H1 (cell line): ENCODE results near the gene TASOR2. TPM values are rescaled to one million over a fixed set of nuclear protein-coding genes. Genes with fewer than 3 reads are reported as not detected.

ENCODE experiments used
- CEBPB ChIP-seq: IDR thresholded peaks from 2 replicates; pipeline ENCODE4 v1.6.1; 2012; ENCODE audit warnings: low read depth, low read length
- CHD7 ChIP-seq: fragments of 300-600 bp; sonication (generic); IDR thresholded peaks from 2 replicates; pipeline ENCODE4 v1.7.1; 2012; ENCODE audit warnings: low read length, moderate library complexity, mild to moderate bottlenecking, inconsistent platforms; ENCODE audit not compliant: insufficient replicate concordance
- EZH2 ChIP-seq: fragments of 200-600 bp; sonication (generic); IDR thresholded peaks from 2 replicates; pipeline ENCODE4 v1.7.1; 2012; ENCODE audit warnings: low read depth, mild to moderate bottlenecking, moderate library complexity, low read length, inconsistent platforms; ENCODE audit not compliant: severe bottlenecking
- HDAC2 ChIP-seq, 2 experiments: fragments of 300-600 bp in 1 of 2; sonication (generic) in 1 of 2; IDR thresholded peaks; 2 replicates each; pipeline ENCODE4 v1.6.1; 2011 to 2012; ENCODE audit warnings: low read depth in 2 of 2, low read length in 2 of 2, mild to moderate bottlenecking in 2 of 2, moderate library complexity in 2 of 2, borderline replicate concordance in 1 of 2, inconsistent platforms in 1 of 2
- PHF8 ChIP-seq: fragments of 200-600 bp; sonication (generic); conservative IDR thresholded peaks from 2 replicates; pipeline ENCODE4 v1.7.1; 2012; ENCODE audit warnings: low read depth, mild to moderate bottlenecking, inconsistent platforms, low read length, moderate library complexity
- POU5F1 ChIP-seq: IDR thresholded peaks from 2 replicates; pipeline ENCODE4 v1.6.1; 2011; ENCODE audit warnings: low read depth, mild to moderate bottlenecking, low read length, moderate library complexity
- RNF2 ChIP-seq: fragments of 200-900, 300-1000 bp; sonication (generic); IDR thresholded peaks from 2 replicates; pipeline ENCODE4 v1.7.1; 2016; ENCODE audit warnings: borderline replicate concordance, low read depth, mild to moderate bottlenecking, antibody characterized with exemption, low read length; ENCODE audit not compliant: poor library complexity, severe bottlenecking; ENCODE audit errors: missing control alignments
- SP4 ChIP-seq: IDR thresholded peaks from 2 replicates; pipeline ENCODE4 v1.6.1; 2012; ENCODE audit warnings: low read length, inconsistent platforms
- SRF ChIP-seq: IDR thresholded peaks from 2 replicates; pipeline ENCODE4 v1.6.1; 2011; ENCODE audit warnings: mild to moderate bottlenecking, low read depth, low read length, moderate library complexity
- polyA plus RNA-seq, 7 experiments: library from polyadenylated mRNA; depleted of rRNA in 3 of 7; stranded (reverse) in 5 of 7; unstranded in 2 of 7; fragments of >200 nt in 5 of 7; fragments of 200-250 nt in 2 of 7; gene quantifications; 1 replicate in 5 of 7; 2 replicates in 1 of 7; 4 replicates in 1 of 7; pipeline versions ENCODE4 v1.2.1 to v1.2.3, GENCODE V29; 2011 to 2013; ENCODE audit warnings: missing spikeins in 2 of 7, mixed read lengths in 2 of 7
- total RNA-seq: library from RNA; stranded (reverse); fragmentation: NEBNext Ultra II Directional; extraction: Animal tissue kit (Norgen Biotek cat#: 25700); gene quantifications from 2 replicates; pipeline ENCODE4 v1.2.1, GENCODE V29; 2021

TASOR2 gene
- total and polyA plus RNA-seq, 2 of the 8 experiments (the other 6 are each of a cell fraction or from before 2014, with no cell fraction given), result 13.1 to 74.9 TPM

GRCh38 chr10:5711642-5712041, 27.0 kb downstream of the TASOR2 start (continued):
- TF ChIP-seq CHD7 (no peak), HDAC2 (IDR thresholded peaks at IDR 0.05; ENCODE audit: borderline replicate concordance in 1 of 2, low read depth in 2 of 2, low read length in 2 of 2) (no peak), POU5F1 (no peak), SRF (no peak), SP4 (no peak), PHF8 (no peak), EZH2 (no peak), RNF2 (no peak), CEBPB (no peak)
